Astrocyte of the spinal cord (primary cell): Measurements from ENCODE around the gene CAPN8.
A peak's percentile ranks its signal among the peaks of the same experiment; 100 is the strongest.

ENCODE experiments used
- DNase-seq: peaks from one replicate; pipeline ENCODE4 v3.0.0; 2011; ENCODE audit warnings: low read depth, low spot score
- H3K4me3 ChIP-seq: 2 replicates; pipeline ENCODE4 v1.5.1; 2011; ENCODE audit warnings: low read depth, mild to moderate bottlenecking, low read length, moderate library complexity
- CTCF ChIP-seq: IDR thresholded peaks from 2 replicates; pipeline ENCODE4 v1.5.1; 2012; ENCODE audit warnings: low read depth, mild to moderate bottlenecking, low read length, inconsistent platforms
- in situ Hi-C: cut with HindIII; loops from 2 replicates; pipeline ENCODE4 v1.10.0; 2017; ENCODE audit warnings: low sequenced_read_pairs

Gene CAPN8

DNA sequence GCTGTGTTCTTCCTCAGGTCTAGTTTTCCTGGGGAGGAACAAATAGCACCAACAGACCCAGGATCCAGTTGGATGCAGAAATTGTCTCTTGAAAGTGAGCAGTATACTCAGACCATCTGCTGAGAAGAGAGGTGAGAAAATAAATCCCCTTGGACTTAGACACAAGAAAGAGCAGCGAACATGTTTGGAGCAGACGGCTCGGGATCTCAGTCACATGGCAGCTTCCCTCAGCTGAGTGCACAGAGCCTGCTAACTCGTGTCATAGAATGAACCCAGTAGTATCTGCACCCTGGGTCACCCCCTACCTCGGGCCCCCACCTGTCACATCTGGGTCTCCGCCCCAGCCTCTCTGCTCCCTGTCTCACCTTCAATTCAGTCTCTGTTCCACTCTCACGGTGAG lies 156.7 kb downstream of the CAPN8 start:
- no peak for TF ChIP-seq CTCF
- in situ Hi-C loops: no loop called here
- H3K4me3 ChIP-seq: no peak overlapping the region
- DNase-seq: no peak

GRCh38 chr1:223504741-223505140 lies 160.8 kb downstream of the CAPN8 start:
- no peak for TF ChIP-seq CTCF
- H3K4me3 ChIP-seq: no peak overlapping the region
- DNase-seq: peak; percentile 88
- in situ Hi-C loops: no loop called here

DNA sequence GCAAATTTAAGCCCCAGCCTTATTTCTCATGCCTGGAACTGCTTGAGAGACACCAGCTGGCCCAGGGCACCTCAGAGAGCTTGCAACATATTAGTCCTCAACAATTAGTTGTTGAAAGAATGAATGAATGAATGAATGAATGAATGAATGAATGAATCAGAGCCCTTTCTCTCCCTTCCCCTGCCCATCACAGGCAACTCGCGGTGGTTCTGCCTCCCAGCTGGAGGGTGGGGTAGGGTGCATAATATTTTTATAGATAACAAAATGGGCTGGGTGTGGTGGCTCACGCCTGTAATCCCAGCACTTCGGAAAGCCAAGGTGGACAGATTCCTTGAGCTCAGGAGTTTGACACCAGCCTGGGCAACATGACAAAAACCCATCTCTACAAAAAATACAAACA lies 162.2 kb downstream of the CAPN8 start:
- in situ Hi-C loops: no loop called here
- TF ChIP-seq CTCF: no peak
- H3K4me3 ChIP-seq: no peak overlapping the region
- DNase-seq: no peak

DNA sequence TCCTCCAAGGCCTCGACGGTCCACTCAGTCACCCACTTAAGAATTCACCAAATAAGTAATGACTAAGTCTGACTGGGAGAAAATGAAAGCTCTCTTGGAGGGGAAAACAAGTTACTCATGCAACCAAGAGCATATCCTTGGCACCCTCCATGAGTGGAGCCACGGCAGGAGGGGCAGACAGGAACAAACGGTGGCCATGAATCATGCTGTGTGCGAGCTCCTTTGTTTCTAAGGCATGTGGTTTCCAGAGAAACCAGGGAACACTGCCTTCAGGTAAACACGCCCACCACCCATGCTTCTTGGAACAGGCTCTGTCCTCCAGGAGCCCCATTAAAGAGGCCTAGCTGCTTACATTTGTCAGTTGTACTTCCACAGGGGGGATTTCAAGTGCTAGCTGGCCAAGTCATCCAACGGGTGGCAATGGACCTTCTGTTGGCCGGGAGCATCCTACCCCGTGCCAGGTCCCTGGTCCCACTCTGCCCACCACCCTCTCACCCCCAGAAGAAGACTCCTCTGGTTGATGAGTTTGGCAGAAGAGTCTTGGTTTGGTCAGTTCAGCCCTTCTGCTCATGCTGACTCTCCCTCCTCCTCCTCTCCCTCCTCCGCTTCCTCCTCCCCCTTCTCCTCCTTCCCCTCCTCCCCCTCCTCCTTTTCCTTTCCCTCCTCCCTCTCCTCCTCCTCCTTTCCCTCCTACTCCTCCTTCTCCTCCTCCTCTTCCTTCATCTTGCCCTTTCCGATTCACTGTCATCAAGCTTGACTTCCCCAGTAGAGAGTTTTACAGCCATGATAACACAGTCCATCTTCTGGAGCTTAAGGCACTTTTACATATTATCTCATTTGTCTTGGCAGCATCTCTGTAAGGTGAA lies 164.7 kb downstream of the CAPN8 start:
- in situ Hi-C loops: no loop called here
- peak; percentile 94 for DNase-seq
- TF ChIP-seq CTCF: no peak
- H3K4me3 ChIP-seq: no peak overlapping the region

DNA sequence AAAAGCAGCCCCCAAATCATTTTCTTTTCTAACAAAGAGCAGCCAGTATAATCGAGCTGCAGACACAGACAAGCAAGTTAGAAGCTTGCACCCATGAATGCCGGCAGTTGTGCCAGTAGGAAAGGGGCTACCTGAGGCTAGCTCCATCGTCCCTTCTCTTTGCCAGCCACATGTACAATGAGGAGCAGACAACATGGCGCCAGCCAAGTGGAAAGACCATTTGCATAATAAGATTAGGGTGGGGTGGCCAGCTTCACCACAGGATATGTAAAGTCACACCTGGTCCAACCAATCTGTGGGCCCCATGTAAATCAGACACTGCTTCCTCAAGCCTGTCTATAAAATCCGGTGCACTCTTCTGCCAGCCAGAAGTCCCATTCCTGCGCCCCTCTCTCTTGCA lies 168.6 kb downstream of the CAPN8 start:
- in situ Hi-C loops: no loop called here

DNA sequence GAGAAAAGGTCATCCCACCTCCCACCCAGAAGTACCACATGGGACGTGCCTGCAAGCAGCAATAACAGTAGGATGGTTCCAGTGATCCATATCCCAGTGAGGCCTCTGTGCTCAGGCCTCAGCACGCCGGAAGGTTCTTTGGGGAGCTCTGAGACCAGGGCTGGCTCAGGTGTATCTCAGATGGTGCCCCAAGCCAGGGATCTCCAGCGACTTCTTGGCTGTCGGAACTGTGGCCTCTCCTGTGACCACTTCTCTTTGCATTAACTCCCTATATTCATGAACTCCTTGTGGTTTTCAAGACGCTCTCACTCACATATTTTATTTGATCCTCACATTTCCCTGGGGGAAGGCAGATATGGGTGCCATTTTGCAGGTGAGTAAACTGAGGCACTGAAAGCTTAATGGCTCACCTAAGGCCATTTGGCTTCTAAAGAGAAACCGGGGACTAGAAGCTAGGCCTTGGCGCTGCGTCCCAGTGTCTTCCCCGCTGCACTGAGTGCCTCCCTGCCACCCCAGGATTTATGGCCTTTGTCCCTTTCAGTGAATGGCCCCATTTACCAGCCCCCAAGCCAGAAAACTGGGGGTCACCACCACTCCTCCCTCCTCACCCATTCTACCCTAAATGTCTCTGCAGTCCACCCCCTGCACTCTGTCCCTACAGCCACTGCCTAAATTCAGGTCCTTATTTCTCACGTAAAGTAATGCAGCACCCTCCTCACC lies 170.4 kb downstream of the CAPN8 start:
- no peak overlapping the region for H3K4me3 ChIP-seq
- DNase-seq: no peak
- in situ Hi-C loops: no loop called here
- no peak for TF ChIP-seq CTCF

More for the DNA sequence above, 168.6 kb downstream of the CAPN8 start:
- no peak for DNase-seq
- TF ChIP-seq CTCF: no peak
- H3K4me3 ChIP-seq: no peak overlapping the region
